AG09319 (cell line): ENCODE measurements around the gene COL6A2.
"Not testable (repeated sequence)": the region's sequence is repeated elsewhere in the genome, so short reads cannot be mapped to it uniquely, and the experiment has no call there.

Experiments used
- DNase-seq: peaks from one replicate; pipeline ENCODE4 v3.0.0-alpha.2; 2010; ENCODE audit warnings: low read depth; ENCODE audit errors: extremely low read depth
- CTCF ChIP-seq: IDR thresholded peaks from 2 replicates; pipeline ENCODE4 v1.5.1; 2011; ENCODE audit warnings: low read depth, mild to moderate bottlenecking, inconsistent platforms, low read length, moderate library complexity

COL6A2 gene

GRCh38 chr21:46081022-46081861 is 16.7 kb upstream of the COL6A2 start:
- TF ChIP-seq CTCF: no peak
- DNase-seq: no peak

DNA sequence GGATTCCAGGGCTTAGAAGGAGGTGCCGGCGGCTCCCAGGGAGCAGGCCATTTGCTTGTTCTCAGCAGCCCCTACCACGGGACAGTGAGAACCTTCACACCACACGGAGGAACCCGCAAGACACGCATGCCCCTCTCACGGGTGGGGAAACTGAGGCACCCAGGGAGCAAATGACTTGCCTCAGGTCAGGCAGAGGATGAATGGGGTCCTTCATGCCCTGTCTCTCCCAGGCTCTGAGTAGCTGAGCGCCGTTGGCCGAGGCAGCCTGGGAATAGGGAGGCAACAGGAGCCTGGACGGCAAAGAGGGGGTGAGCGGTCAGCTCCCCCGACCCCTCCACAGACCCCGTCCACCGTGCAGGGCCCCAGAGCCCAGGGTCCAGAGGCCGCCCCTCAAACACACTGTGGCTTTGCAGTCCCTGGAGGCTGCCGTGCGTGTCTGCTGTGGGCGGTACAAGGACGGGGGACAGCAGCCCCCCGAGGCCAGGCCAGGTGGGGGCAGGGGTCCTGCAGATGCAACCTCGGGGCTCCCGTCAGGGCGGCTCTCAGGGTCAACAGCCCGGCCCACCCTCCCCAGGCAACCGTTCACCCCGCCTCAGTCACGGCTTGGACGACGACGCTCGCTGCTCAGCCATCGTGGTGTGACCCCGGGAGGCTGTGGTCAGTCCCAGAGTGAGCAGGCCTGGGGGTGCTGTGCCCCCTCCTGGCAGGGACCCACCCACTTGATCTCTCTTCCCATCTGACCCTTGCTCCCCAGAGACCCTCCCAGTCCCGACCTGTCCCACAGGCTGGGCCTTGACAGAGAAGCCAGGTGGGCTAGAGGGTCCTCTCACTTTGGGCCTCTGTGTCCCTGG is 15.8 kb upstream of the COL6A2 start:
- no peak for TF ChIP-seq CTCF
- no peak for DNase-seq

DNA sequence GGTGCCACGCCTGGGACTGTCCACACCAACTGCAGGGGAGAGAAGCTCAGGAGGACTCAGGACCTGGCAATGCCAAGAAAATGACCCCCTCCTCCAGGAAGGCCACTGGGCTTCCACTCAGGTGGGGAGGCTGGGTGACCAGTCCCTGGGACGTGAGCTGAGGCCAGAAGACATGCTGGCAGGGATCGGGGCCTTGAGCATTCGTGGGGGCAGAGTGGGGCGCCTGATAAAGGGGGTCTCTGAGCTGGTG is 15.3 kb upstream of the COL6A2 start:
- no peak for DNase-seq
- TF ChIP-seq CTCF: no peak

- peak; percentile 77 for DNase-seq
- TF ChIP-seq CTCF: peak; percentile 9; the same call in 1 of the 2 replicates
Measured at GRCh38 chr21:46082963-46083790, 14.7 kb upstream of the COL6A2 start.

GRCh38 chr21:46083791-46084561 is 13.9 kb upstream of the COL6A2 start:
- TF ChIP-seq CTCF: no peak
- no peak for DNase-seq

GRCh38 chr21:46084709-46085108 is 13.2 kb upstream of the COL6A2 start:
- DNase-seq: no peak
- no peak for TF ChIP-seq CTCF

DNA sequence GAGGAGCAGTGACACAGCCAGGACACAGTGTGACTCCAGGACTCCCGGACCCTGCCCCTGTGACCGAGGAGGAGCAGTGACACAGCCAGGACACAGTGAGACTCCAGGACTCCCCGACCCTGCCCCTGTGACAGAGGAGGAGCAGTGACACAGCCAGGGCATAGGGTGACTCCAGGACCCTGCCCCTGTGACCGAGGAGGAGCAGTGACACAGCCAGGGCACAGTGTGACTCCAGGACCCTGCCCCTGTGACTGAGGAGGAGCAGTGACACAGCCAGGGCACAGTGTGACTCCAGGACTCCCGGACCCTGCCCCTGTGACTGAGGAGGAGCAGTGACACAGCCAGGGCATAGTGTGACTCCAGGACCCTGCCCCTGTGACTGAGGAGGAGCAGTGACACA is 12.7 kb upstream of the COL6A2 start:
- DNase-seq: not testable (repeated sequence)
